Activated naive CD8-positive, alpha-beta T cell treated with anti-CD3 and anti-CD28 coated beads for 36 hours (primary cell): Measurements from ENCODE around the gene SUPT5H. TPM values are rescaled to one million over a fixed set of nuclear protein-coding genes. Genes with fewer than 3 reads are reported as not detected.

ENCODE experiments used
- DNase-seq: peaks from one replicate; pipeline ENCODE4 v3.0.0; 2021
- H3K27ac Mint-ChIP-seq: one replicate; pipeline ENCODE4 v1.8.0; 2022; ENCODE audit warnings: mild to moderate bottlenecking, moderate library complexity, mixed read lengths
- H3K27me3 Mint-ChIP-seq: one replicate; pipeline ENCODE4 v1.8.0; 2022; ENCODE audit warnings: mild to moderate bottlenecking, mixed read lengths
- H3K36me3 Mint-ChIP-seq: one replicate; pipeline ENCODE4 v1.8.0; 2021; ENCODE audit warnings: mild to moderate bottlenecking, mixed read lengths
- H3K4me1 Mint-ChIP-seq: one replicate; pipeline ENCODE4 v1.8.0; 2021; ENCODE audit warnings: mixed read lengths
- H3K4me3 Mint-ChIP-seq: one replicate; pipeline ENCODE4 v1.8.0; 2022; ENCODE audit warnings: mild to moderate bottlenecking, moderate library complexity, mixed read lengths
- H3K9me3 Mint-ChIP-seq: one replicate; pipeline ENCODE4 v1.8.0; 2022; ENCODE audit warnings: mixed read lengths
- total RNA-seq, 2 experiments: library from RNA; stranded (reverse); gene quantifications; one replicate each; pipeline ENCODE4 v1.2.3, GENCODE V29; 2021

Gene SUPT5H
- total RNA-seq, 2 experiments from 2014 or later = 179 to 182 TPM

DNA sequence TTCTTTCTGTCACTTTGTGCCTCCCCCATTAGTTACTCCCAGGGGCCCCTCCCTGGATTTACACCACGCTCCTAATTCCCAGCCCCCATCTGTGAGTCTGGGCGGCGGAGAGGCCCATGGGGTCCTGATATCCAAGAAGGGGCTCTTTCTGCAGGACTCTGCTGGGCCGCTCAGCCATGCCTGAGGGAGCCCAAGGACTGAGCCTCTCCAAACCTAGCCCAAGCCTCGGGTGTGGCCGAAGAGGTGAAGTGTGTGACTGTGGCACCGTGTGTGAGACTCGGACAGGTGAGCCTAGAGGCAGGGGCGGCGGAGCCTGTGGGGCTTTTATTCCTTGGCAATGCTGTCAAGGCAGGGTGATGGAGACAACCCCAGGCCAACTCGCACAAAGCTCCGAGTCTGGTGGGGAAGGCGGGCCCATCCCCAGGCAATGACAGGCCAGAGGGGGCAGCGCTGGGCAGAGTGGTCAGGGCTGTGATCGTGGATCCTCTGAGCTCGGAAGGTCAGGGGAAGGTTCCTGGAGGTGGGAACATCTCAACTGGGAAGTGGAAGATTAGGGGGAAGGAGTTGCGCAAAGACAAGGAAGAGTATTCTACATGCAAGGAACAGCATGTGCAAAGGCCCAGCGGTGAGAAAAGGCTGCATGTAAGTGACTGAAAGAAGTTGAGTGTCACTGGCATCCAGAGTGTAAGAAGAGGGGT, 31.3 kb upstream of the SUPT5H start:
- Mint-ChIP-seq H3K9me3 (no peaks in the 10 kb centered on the region), H3K27me3 (peaks cover 4% of the 10 kb centered on the region)

DNA sequence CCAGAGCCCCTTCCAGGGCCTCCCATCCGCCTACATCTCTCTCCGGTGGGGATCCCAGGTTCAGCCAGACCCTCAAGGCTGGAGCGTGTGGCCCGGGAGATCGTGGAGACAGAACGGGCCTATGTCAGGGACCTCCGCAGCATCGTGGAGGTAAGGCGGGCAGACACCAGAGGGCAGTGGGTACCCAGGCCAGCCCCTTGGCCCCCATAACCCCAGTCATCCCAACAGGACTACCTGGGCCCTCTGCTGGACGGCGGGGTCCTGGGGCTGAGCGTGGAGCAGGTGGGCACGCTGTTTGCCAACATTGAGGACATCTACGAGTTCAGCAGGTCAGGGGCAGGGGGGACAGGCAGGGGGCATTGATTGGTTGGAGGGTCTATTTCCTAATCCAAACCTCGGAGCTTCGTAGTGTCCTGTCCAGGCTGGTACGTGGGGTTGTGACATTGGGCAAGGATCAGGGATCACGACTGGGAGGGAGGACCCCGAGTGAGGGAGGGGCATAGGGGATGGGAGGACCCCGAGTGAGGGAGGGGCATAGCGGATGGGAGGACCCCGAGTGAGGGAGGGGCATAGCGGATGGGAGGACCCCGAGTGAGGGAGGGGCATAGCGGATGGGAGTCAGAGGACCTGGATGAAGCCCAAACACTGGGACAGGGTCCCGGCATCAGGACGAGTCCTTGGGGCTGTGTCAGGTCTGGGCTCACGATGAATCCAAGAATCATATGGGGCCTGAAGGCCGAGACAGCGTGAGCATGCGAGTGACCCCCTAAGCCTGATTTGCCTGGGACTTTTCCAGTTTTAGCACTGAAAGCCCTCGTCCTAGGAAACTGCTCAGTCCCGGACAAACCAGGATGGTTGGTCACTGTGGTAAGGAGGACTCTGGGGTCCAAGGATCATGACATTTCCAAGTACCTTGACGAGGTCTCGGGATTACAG, 30.0 kb upstream of the SUPT5H start:
- Mint-ChIP-seq H3K36me3 (peaks cover 4% of the 10 kb centered on the region), H3K9me3 (no peaks in the 10 kb centered on the region), H3K27me3 (peaks cover 4% of the 10 kb centered on the region), H3K4me1 (peaks cover 25% of the 10 kb centered on the region), H3K27ac (no peak overlapping the region), H3K4me3 (no peak overlapping the region)
- DNase-seq = no peak

More for the DNA sequence above, 31.3 kb upstream of the SUPT5H start:
- peak overlapping the region; percentile 89 for H3K4me3 Mint-ChIP-seq
- peaks cover 2% of the 10 kb centered on the region for H3K36me3 Mint-ChIP-seq
- DNase-seq = no peak
- peak overlapping the region; percentile 81 for H3K27ac Mint-ChIP-seq
- H3K4me1 Mint-ChIP-seq = peaks cover 29% of the 10 kb centered on the region

DNA sequence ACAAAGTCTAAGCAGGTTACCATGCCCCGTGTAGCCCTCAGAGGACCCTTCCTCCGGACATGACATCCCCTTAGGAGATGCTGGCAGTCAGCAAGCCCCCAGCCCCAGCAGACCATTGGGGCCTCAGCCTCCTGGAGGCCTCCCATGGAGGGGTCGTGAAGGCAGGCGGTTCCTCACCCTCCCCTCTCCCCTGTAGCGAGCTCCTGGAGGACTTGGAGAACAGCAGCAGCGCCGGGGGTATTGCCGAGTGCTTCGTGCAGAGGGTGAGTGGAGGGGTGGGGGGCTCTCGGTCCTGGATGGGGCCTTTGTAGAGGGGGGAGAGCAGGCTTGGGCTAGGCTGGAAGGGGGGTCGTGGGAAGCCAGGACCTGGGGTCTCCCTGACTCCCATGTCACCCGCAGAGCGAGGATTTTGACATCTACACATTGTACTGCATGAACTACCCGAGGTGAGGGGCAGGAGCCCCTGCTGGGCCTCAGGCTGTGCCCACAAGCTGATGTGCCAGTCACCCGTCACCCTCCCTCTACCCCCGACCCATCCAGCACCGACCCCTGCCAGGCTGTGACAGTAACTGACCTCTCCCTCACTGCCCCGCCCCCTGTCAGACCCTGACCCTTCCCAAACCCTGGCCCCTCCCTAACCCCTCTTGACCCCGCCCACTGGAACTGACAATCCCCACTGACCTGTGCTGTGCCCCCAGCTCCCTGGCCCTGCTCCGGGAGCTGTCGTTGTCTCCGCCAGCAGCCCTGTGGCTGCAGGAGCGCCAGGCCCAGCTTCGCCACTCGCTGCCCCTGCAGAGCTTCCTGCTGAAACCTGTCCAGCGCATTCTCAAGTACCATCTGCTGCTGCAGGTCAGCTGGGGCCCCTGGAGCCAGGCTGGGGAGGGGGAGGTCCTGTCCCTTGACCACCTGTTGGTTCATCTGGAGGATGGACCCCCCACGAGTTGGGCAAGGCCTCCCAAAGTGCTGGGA, 28.9 kb upstream of the SUPT5H start:
- no peak overlapping the region for H3K27ac Mint-ChIP-seq
- DNase-seq = no peak
- H3K27me3 Mint-ChIP-seq = peaks cover 4% of the 10 kb centered on the region
- H3K36me3 Mint-ChIP-seq = peaks cover 4% of the 10 kb centered on the region
- H3K4me3 Mint-ChIP-seq = no peak overlapping the region
- H3K4me1 Mint-ChIP-seq = peaks cover 14% of the 10 kb centered on the region
- H3K9me3 Mint-ChIP-seq = no peaks in the 10 kb centered on the region

DNA sequence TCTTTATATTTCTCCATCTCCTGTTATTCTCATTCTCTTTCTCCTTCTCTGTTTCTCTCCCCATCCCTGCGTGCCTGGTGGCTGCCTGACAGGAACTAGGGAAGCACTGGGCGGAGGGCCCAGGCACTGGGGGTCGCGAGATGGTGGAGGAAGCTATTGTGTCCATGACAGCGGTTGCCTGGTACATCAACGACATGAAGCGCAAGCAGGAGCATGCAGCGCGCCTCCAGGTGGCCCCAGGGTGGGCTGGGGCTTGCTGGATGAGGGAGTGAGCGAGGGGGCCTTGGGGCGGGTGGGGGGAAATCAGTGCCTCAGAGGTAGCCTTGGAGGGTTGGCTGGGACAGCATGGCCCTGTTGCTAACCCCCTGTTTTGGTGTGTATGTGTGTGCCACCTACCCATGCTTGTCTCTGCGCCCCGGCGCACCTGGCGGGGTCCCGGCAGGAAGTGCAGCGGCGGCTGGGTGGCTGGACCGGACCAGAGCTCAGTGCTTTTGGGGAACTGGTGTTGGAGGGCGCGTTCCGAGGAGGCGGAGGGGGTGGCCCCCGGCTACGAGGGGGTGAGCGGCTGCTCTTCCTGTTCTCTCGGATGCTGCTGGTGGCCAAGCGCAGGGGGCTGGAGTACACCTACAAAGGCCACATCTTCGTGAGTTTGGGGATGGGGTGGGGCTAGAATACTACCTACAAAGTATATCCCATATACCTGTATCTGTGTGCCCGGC, 27.8 kb upstream of the SUPT5H start:
- Mint-ChIP-seq H3K4me3 (no peak overlapping the region), H3K27me3 (no peaks in the 10 kb centered on the region), H3K4me1 (peaks cover 8% of the 10 kb centered on the region), H3K27ac (no peak overlapping the region), H3K9me3 (no peaks in the 10 kb centered on the region), H3K36me3 (peaks cover 6% of the 10 kb centered on the region)
- DNase-seq = no peak

DNA sequence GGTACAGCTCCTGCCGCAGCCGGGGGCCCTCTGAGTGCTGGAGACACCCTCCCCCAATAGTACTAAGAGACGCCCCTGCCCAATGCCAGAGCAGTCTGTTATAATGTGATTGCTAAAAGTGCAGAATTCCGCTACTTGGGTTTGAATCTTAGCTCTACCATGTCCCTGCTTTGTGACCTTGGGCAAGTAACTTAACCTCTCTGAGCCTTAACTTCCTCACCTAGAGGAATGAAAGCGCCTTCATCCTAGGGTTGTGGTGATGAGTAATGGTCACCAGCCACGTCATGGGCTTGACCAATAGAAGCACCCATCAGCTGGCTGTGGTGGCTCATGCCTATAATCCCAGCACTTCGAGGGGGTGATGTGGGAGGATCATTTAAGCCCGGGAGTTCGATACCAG, 26.4 kb upstream of the SUPT5H start:
- H3K36me3 Mint-ChIP-seq = peaks cover 8% of the 10 kb centered on the region
- no peak for DNase-seq
- H3K9me3 Mint-ChIP-seq = no peaks in the 10 kb centered on the region
- H3K4me3 Mint-ChIP-seq = no peak overlapping the region
- H3K27me3 Mint-ChIP-seq = no peaks in the 10 kb centered on the region
- H3K27ac Mint-ChIP-seq = no peak overlapping the region
- peaks cover 3% of the 10 kb centered on the region for H3K4me1 Mint-ChIP-seq

DNA sequence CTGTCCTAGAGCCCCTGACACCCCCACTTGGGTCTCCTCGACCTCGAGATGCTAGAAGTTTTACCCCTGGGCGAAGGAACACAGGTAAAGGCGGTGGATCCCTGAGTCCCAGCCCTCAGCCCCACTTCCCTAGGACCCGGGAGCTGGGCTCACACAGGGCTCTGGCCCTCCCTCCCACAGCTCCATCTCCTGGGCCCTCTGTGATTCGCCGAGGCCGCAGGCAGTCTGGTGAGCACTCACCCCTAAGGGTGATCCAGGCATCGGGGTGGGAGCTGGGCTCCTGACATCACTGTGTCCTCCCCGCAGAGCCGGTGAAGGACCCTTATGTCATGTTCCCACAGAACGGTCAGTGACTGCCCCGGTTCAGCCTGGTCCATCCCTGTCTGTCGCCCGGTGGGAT, 24.6 kb upstream of the SUPT5H start:
- no peaks in the 10 kb centered on the region for H3K27me3 Mint-ChIP-seq
- DNase-seq = no peak
- H3K36me3 Mint-ChIP-seq = peaks cover 6% of the 10 kb centered on the region
- H3K27ac Mint-ChIP-seq = no peak overlapping the region
- no peak overlapping the region for H3K4me3 Mint-ChIP-seq
- no peaks in the 10 kb centered on the region for H3K9me3 Mint-ChIP-seq
- no peaks in the 10 kb centered on the region for H3K4me1 Mint-ChIP-seq

DNA sequence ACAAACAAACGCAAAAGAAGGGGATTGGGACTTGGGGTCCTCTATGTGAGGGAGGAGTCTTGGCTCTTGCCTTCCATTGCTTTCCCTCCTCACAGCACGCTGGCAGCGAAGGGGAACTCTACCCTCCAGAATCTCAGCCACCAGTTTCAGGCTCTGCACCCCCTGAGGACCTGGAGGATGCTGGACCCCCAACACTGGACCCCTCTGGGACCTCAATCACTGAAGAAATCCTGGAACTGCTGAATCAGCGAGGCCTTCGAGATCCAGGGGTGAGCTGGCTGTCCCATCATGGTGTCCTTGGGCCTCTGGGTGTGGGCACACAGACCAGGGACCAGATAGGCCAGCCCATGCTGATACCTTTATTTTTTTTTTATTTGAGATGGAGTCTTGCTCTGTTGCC, 23.4 kb upstream of the SUPT5H start:
- H3K4me3 Mint-ChIP-seq = no peak overlapping the region

DNA sequence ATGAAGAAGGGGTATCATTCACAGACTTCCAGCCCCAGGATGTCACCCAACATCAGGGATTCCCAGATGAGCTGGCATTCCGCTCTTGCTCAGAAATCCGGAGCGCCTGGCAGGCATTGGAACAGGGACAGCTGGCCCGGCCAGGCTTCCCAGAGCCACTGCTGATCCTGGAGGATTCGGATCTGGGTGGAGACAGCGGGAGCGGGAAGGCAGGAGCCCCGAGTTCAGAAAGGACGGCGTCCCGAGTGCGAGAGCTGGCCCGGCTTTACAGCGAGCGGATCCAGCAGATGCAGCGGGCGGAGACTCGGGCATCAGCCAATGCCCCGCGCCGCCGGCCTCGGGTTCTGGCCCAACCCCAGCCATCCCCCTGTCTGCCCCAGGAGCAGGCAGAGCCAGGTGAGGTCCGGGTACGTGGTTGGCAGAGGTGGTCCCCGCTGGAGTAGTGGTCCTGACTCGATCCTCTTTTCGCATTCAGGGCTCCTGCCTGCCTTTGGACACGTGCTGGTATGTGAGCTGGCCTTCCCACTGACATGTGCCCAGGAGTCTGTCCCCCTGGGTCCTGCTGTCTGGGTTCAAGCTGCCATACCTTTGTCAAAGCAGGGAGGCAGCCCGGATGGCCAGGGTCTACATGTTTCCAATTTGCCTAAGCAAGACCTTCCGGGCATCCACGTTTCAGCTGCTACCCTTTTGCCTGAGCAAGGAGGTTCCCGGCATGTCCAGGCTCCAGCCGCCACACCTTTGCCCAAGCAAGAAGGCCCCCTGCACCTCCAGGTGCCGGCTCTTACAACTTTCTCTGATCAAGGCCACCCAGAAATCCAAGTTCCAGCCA, 21.9 kb upstream of the SUPT5H start:
- H3K36me3 Mint-ChIP-seq = peaks cover 6% of the 10 kb centered on the region
- no peaks in the 10 kb centered on the region for H3K9me3 Mint-ChIP-seq
- H3K27me3 Mint-ChIP-seq = no peaks in the 10 kb centered on the region
- DNase-seq = no peak
- H3K27ac Mint-ChIP-seq = no peak overlapping the region
- no peaks in the 10 kb centered on the region for H3K4me1 Mint-ChIP-seq
- no peak overlapping the region for H3K4me3 Mint-ChIP-seq

More for the DNA sequence above, 23.4 kb upstream of the SUPT5H start:
- no peak for DNase-seq
- Mint-ChIP-seq H3K36me3 (peaks cover 6% of the 10 kb centered on the region), H3K27ac (no peak overlapping the region), H3K27me3 (no peaks in the 10 kb centered on the region), H3K9me3 (no peaks in the 10 kb centered on the region), H3K4me1 (no peaks in the 10 kb centered on the region)

DNA sequence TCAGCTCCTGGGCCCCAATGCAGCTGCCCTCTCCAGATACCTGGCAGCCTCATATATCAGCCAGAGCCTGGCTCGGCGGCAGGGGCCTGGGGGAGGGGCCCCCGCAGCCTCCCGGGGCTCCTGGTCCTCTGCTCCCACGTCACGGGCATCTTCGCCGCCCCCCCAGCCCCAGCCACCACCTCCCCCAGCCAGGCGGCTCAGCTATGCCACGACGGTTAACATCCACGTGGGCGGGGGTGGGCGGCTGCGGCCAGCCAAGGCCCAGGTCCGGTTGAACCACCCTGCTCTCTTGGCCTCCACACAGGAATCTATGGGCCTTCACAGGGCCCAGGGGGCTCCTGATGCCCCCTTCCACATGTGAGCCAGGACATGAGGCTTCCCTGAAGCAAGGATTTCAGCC, 20.4 kb upstream of the SUPT5H start:
- H3K36me3 Mint-ChIP-seq = peaks cover 6% of the 10 kb centered on the region
- DNase-seq = no peak
- no peak overlapping the region for H3K4me3 Mint-ChIP-seq
- no peak overlapping the region for H3K27ac Mint-ChIP-seq
- no peaks in the 10 kb centered on the region for H3K27me3 Mint-ChIP-seq
- H3K4me1 Mint-ChIP-seq = no peaks in the 10 kb centered on the region
- no peaks in the 10 kb centered on the region for H3K9me3 Mint-ChIP-seq

DNA sequence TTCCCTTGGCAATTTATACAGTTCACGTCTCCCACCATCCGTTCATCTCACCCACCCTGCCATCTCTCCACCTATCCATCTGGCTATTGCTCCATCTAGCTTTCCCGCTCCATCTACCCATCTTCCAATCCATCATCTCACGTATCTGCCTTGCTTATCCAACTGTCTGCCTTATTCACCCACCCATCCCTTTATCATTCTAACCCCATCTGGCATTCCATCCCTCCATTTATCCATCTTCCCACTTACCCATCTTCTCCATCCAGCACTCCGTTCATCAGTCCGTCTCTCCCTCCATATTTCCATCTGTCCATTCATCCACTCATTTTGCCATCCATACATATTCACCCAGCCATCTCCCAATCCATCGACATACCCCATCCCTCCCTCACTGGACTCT, 19.6 kb upstream of the SUPT5H start:
- Mint-ChIP-seq H3K9me3 (no peaks in the 10 kb centered on the region), H3K27me3 (no peaks in the 10 kb centered on the region), H3K36me3 (peaks cover 4% of the 10 kb centered on the region), H3K27ac (no peak overlapping the region), H3K4me3 (no peak overlapping the region), H3K4me1 (peaks cover 5% of the 10 kb centered on the region)
- DNase-seq = no peak

DNA sequence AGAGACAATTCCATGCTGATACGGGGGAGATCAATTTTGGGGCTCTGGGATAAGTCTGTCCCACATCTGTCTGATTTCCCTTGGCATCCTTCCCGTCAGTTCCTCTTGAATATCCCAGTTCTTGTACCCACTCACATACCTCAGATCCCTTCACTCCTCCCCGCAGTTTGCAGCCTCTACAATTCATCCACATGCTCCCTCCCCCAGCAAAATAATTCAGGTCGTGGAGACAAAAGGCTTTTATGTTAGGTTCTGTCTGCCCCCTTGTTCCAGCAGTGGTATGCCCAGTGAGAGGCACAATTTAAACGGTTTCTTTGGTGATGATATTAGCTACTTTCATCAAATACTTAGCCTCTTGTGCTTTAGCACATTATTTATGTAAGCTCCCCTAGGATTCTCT, 19.2 kb upstream of the SUPT5H start:
- Mint-ChIP-seq H3K27me3 (no peaks in the 10 kb centered on the region), H3K9me3 (no peaks in the 10 kb centered on the region), H3K27ac (no peak overlapping the region), H3K4me3 (no peak overlapping the region), H3K36me3 (peaks cover 4% of the 10 kb centered on the region), H3K4me1 (peaks cover 9% of the 10 kb centered on the region)
- DNase-seq = no peak

DNA sequence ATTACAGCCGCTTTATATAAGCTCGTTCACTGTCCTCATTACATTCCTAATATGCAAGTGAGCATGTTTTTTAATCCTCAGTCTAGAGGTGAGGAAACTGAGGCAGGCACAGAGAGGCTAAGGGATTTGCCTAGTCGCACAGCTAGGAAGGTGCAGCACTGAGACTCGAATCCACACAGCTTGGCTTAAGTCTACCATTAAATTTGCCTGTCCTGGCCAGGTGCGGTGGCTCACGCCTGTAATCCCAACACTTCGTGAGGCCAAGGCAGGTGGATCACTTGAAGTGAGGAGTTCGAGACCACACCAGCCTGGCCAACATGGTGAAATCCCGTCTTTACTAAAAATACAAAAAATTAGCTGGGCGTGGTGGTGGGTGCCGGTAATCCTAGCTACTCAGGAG, 17.7 kb upstream of the SUPT5H start:
- H3K27me3 Mint-ChIP-seq = no peaks in the 10 kb centered on the region
- peaks cover 15% of the 10 kb centered on the region for H3K4me1 Mint-ChIP-seq
- no peak overlapping the region for H3K4me3 Mint-ChIP-seq
- H3K27ac Mint-ChIP-seq = no peak overlapping the region
- H3K36me3 Mint-ChIP-seq = peaks cover 6% of the 10 kb centered on the region
- no peak for DNase-seq
- no peaks in the 10 kb centered on the region for H3K9me3 Mint-ChIP-seq

DNA sequence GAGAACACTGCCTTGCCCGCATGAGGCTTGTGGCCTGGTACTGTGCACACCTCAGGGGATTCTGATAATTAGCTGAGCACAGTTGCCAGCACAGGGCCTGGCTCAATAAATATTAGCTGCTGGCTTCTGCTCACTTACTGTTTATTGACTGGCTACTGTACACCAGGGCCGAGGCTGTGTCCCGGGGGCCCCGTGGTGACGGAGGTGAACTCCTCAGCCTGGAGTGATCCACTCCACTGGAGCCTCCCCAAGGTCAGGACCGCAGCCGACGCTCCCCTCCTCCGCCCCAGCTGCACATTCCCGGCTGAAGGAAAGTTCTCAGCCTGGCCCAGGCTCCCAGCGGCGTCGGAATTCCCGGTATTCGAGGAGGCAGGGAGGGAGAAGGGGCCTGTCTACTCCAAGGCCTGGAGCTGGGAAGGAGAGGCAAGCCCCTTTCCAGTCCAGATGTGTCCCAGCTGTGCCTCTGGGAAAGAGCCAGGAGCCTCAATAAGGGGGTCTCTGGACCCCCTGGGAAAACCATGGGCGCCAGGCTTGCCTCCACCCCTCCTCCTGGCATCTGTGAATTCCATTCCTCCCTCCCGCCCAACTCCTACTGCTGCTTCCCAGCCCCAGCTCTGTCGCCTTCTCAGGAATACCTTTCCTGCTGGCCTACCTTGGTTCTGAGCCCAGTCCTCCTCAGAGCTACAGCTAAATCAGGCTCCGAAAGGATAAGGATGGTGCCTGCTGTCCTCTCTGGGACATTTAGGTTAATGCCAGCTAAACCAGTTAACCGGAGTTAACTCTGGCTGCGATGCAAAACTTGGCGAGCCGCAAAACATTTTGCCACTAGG, 16.9 kb upstream of the SUPT5H start:
- Mint-ChIP-seq H3K4me3 (no peak overlapping the region), H3K27ac (no peak overlapping the region), H3K27me3 (no peaks in the 10 kb centered on the region), H3K9me3 (no peaks in the 10 kb centered on the region), H3K4me1 (peaks cover 23% of the 10 kb centered on the region), H3K36me3 (peaks cover 12% of the 10 kb centered on the region)
- DNase-seq = no peak
